Esophagus (tissue), 2 donors: ENCODE measurements around the gene SLC28A3. TPM values are rescaled to one million over a fixed set of nuclear protein-coding genes. Genes with fewer than 3 reads are reported as not detected.
"Not testable (repeated sequence)": the region's sequence is repeated elsewhere in the genome, so short reads cannot be mapped to it uniquely, and the experiment has no call there.

Experiments
- H3K27ac ChIP-seq, 2 donors: one replicate each; pipeline ENCODE4 v1.5.1; 2013; ENCODE audit warnings: low read depth in 2 of 2, mild to moderate bottlenecking in 2 of 2, inconsistent platforms in 1 of 2, low read length in 1 of 2, moderate library complexity in 1 of 2
- H3K27me3 ChIP-seq, 2 donors: one replicate each; pipeline ENCODE4 v1.6.1; 2013; ENCODE audit warnings: low read length in 2 of 2, control low read depth in 1 of 2, mild to moderate bottlenecking in 1 of 2; ENCODE audit not compliant: insufficient read depth in 2 of 2, control insufficient read depth in 1 of 2
- H3K36me3 ChIP-seq, 2 donors: one replicate each; pipeline ENCODE4 v1.6.1; 2013; ENCODE audit warnings: low read length in 1 of 2; ENCODE audit not compliant: control insufficient read depth in 2 of 2, insufficient read depth in 2 of 2
- H3K4me1 ChIP-seq, 2 donors: one replicate each; pipeline ENCODE4 v1.6.1; 2013; ENCODE audit warnings: low read length in 1 of 2; ENCODE audit not compliant: control insufficient read depth in 2 of 2, insufficient read depth in 2 of 2
- H3K4me3 ChIP-seq, 2 donors: one replicate each; pipeline ENCODE4 v1.5.1; 2013; ENCODE audit warnings: low read length in 2 of 2, mild to moderate bottlenecking in 2 of 2, low read depth in 1 of 2, moderate library complexity in 1 of 2
- H3K9me3 ChIP-seq, 2 donors: one replicate each; pipeline ENCODE4 v1.6.1; 2013; ENCODE audit warnings: mild to moderate bottlenecking in 2 of 2, low read depth in 1 of 2, low read length in 1 of 2, moderate library complexity in 1 of 2; ENCODE audit not compliant: control insufficient read depth in 2 of 2, insufficient read depth in 1 of 2
- WGBS, 2 donors: extraction: QIAGEN DNeasy Blood & Tissue Kit; methylation state at CpG; one replicate each; pipeline ENCODE4 v1.1.7; 2013; 5-methylcytosine and 5-hydroxymethylcytosine counted together
- polyA plus RNA-seq, 2 donors: library from polyadenylated mRNA; stranded (reverse); fragments of 200-250 nt; gene quantifications; one replicate each; pipeline ENCODE4 v1.2.3, GENCODE V29; 2013
- donor health status: healthy with polysubstance abuse.
- donor health status: Bipolar disorder and iron deficiency.

The SLC28A3 gene, protein sequence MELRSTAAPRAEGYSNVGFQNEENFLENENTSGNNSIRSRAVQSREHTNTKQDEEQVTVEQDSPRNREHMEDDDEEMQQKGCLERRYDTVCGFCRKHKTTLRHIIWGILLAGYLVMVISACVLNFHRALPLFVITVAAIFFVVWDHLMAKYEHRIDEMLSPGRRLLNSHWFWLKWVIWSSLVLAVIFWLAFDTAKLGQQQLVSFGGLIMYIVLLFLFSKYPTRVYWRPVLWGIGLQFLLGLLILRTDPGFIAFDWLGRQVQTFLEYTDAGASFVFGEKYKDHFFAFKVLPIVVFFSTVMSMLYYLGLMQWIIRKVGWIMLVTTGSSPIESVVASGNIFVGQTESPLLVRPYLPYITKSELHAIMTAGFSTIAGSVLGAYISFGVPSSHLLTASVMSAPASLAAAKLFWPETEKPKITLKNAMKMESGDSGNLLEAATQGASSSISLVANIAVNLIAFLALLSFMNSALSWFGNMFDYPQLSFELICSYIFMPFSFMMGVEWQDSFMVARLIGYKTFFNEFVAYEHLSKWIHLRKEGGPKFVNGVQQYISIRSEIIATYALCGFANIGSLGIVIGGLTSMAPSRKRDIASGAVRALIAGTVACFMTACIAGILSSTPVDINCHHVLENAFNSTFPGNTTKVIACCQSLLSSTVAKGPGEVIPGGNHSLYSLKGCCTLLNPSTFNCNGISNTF
- 1 to 10 TPM; 4.7 to 6.1 TPM for polyA plus RNA-seq

- H3K27ac ChIP-seq = peak within 1 kb of the TSS; percentile 82 to 96
- no peaks in the 10 kb centered on the region for H3K36me3 ChIP-seq
- no peaks in the 10 kb centered on the region for H3K9me3 ChIP-seq
- H3K4me1 ChIP-seq = no peaks in the 10 kb centered on the region
- no peaks in the 10 kb centered on the region for H3K27me3 ChIP-seq
- WGBS, 2 donors = 37 to 50% methylated on average over 5 of the region's 5 CpGs
- H3K4me3 ChIP-seq = peak within 1 kb of the TSS; percentile 33 to 51
Observed at GRCh38 chr9:84340535-84340934, at the start of gene SLC28A3. Gene SLC28A3, minus strand, starts transcription at chr9:84340758. Its CDS starts 125 bp downstream, at chr9:84340633.

DNA sequence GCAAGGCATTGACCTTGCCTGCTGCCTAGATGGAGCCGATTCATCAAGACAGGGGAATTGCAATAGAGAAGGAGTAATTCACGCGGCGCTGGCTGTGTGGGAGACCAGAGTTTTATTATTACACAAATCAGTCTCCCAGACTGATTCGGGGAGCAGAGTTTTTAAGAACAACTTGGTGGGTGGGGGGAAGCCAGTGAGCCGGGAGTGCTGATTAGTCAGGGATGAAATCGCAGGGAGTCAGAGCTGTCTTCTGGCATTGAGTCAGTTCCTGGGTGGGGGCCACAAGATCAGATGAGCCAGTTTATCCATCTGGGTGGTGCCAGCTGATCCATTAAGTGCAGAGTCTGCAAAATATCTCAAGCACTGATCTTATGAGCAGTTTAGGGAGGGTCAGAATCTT, 49.7 kb upstream of the SLC28A3 start:
- H3K27me3 ChIP-seq, H3K36me3 ChIP-seq, H3K9me3 ChIP-seq, H3K4me1 ChIP-seq, H3K27ac ChIP-seq, H3K4me3 ChIP-seq: not testable (repeated sequence)
- WGBS, 2 donors = 60 to 75% methylated on average over 7 of the region's 7 CpGs

DNA sequence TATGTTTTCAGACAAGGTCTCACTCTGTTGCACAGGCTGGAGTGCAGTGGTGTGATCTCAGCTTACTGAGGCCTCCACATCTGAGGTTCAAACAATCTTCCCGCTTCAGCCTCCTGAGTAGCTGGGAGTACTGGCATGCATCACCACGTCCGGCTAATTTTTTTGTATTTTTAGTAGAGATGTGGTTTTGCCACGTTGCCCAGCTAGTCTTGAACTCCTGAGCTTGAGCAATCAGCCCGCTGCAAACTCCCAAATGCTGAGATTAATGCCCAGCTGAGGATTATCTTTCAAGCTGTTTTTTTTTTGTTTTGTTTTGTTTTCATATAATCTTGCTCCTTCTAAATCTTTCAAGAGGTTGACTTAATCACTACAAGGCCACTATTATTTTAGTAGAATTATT, 47.3 kb upstream of the SLC28A3 start:
- H3K36me3 ChIP-seq = no peaks in the 10 kb centered on the region
- H3K9me3 ChIP-seq = no peaks in the 10 kb centered on the region
- no peak overlapping the region for H3K27ac ChIP-seq
- no peak overlapping the region for H3K4me3 ChIP-seq
- WGBS, 2 donors = 83 to 84% methylated on average over 5 of the region's 5 CpGs
- no peaks in the 10 kb centered on the region for H3K27me3 ChIP-seq
- H3K4me1 ChIP-seq = no peaks in the 10 kb centered on the region

DNA sequence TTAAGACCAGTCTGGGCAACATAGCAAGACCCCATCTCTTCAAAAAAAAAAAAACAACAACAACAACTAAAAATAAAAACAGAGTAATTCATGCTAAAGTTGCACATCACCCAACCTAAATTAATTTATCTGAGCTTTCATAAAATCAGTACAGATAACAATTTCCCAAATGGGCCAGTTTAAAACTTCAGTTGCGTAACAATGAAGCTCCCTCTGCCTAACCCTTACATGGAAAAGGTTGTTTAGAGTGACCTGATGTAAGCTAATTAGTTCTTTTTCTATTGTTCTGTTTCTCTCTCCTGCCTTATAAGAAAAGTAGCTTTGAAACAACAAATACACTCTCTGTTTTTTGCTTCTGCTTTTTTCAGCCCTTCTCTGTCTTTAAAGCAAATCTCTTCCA, 46.2 kb upstream of the SLC28A3 start:
- H3K27me3 ChIP-seq = no peaks in the 10 kb centered on the region
- no peaks in the 10 kb centered on the region for H3K4me1 ChIP-seq
- H3K4me3 ChIP-seq = no peak overlapping the region
- H3K9me3 ChIP-seq = no peaks in the 10 kb centered on the region
- H3K27ac ChIP-seq = no peak overlapping the region
- WGBS, 2 donors = 91 to 94% methylated on average over 1 of the region's 1 CpG
- no peaks in the 10 kb centered on the region for H3K36me3 ChIP-seq

DNA sequence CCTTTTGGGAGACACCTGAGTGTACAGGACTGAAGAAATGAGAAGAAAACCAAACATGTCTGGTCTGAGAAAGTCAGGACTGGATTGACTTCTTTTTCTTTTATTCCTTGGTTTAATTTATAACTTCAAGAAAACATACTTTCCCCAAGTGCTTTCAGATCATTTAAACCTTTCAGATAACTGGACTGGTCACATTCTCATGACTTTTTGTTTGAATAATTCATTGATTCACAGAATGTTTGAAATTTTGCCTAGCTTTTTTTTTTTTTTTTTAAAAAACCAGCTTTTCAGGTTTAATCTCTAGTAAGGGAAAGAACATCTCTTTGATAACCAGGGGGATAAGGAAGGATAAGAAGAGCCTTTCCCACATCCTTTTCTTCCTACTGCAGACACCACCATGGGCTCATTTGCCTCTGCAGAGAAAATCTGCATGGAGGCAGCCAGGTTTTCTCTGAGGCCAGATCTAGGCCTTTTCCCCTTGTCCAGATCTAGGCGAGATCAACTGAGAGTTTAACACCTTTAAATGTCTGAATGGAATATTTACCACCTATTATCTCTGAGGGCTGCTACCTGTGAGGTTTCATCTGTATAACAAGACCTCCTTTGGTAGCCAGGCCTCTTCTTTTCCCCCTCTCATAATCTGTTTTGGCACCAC, 45.0 kb upstream of the SLC28A3 start:
- Histone ChIP-seq H3K36me3 (no peaks in the 10 kb centered on the region), H3K27ac (no peak overlapping the region), H3K4me3 (no peak overlapping the region), H3K4me1 (no peaks in the 10 kb centered on the region), H3K9me3 (no peaks in the 10 kb centered on the region), H3K27me3 (no peaks in the 10 kb centered on the region)
- WGBS, 2 donors = 39 to 79% methylated on average over 1 of the region's 1 CpG

DNA sequence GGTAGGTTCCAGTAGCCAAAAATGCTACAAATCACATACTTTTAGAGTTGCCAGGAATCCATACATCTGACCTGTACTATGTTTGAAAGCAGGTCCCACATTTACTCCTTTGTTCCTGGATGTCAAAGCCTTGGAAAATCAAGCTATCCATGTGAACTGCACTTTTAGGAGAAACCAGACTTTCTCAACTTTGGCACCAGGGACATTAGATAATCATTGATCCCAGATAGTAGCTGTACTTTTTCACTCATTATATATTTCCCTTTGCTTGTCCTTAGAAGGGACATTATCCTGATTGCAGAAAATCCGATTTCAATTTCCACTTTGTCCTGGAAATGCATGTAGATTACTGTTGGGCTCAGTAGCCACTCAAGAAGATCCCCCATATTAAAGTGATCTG, 44.1 kb upstream of the SLC28A3 start:
- WGBS, 2 donors = 86 to 90% methylated on average over 1 of the region's 1 CpG
- no peaks in the 10 kb centered on the region for H3K4me1 ChIP-seq
- no peaks in the 10 kb centered on the region for H3K27me3 ChIP-seq
- no peak overlapping the region for H3K27ac ChIP-seq
- no peak overlapping the region for H3K4me3 ChIP-seq
- H3K9me3 ChIP-seq = no peaks in the 10 kb centered on the region
- H3K36me3 ChIP-seq = no peaks in the 10 kb centered on the region

DNA sequence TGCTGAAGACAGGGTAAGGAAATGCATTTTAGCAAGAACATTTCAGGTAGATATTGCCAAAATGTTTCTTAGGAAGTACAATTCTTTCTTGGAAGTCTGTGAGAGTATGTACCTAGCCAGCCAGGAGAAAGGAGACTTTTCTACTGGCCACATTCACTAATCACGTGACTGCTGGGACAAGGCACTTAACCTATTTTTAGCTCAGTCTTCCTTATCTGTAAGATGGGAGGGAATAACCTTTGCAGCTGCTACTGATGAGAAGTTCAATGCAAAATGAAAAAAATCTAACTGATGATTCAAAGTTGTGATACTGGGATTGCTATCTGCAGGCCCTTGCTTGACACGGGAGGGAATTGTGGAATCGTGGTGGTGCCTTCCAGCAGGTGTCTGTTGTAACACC, 42.6 kb upstream of the SLC28A3 start:
- no peaks in the 10 kb centered on the region for H3K27me3 ChIP-seq
- H3K27ac ChIP-seq = no peak overlapping the region
- H3K36me3 ChIP-seq = no peaks in the 10 kb centered on the region
- WGBS, 2 donors = 60 to 73% methylated on average over 3 of the region's 3 CpGs
- no peak overlapping the region for H3K4me3 ChIP-seq
- no peaks in the 10 kb centered on the region for H3K9me3 ChIP-seq
- no peaks in the 10 kb centered on the region for H3K4me1 ChIP-seq

GRCh38 chr9:84382720-84383119, 42.2 kb upstream of the SLC28A3 start:
- Histone ChIP-seq H3K9me3 (no peaks in the 10 kb centered on the region), H3K27ac (no peak overlapping the region)
- 57 to 64% methylated on average over 6 of the region's 6 CpGs for WGBS, 2 donors

DNA sequence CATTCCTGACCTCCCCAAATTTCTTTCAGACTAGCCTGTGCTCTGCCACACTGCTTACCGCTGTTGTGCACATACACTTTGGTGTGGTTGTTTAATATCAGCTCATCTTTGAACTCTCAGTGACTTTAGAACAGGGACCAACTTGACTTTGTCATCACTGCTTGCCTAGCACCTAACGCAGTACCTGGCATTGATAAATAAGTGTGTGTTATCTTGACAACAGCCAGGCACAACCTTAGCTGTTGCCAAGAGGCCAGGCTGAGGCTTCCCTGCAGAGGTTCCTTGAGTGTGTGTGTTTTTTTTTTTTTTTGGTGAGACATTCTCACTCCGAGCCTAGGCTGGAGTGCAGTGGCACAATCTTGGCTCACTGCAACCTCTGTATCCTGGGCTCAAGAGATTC, 41.0 kb upstream of the SLC28A3 start:
- Histone ChIP-seq H3K27ac (no peak overlapping the region), H3K9me3 (no peaks in the 10 kb centered on the region), H3K36me3 (no peaks in the 10 kb centered on the region), H3K27me3 (no peaks in the 10 kb centered on the region), H3K4me3 (no peak overlapping the region), H3K4me1 (no peaks in the 10 kb centered on the region)
- 75 to 80% methylated on average over 3 of the region's 3 CpGs for WGBS, 2 donors

More at GRCh38 chr9:84382720-84383119, 42.2 kb upstream of the SLC28A3 start:
- no peak overlapping the region for H3K4me3 ChIP-seq
- H3K4me1 ChIP-seq = no peaks in the 10 kb centered on the region
- H3K27me3 ChIP-seq = no peaks in the 10 kb centered on the region
- no peaks in the 10 kb centered on the region for H3K36me3 ChIP-seq
